Measurements from ENCODE around the gene CCNI2.

CCNI2 gene

GRCh38 chr5:132766020-132766805 lies 19.0 kb downstream of the CCNI2 start:
- DNase-seq, result no peak

GRCh38 chr5:132766806-132767055 lies 19.5 kb downstream of the CCNI2 start:
- DNase-seq, result no peak

DNA sequence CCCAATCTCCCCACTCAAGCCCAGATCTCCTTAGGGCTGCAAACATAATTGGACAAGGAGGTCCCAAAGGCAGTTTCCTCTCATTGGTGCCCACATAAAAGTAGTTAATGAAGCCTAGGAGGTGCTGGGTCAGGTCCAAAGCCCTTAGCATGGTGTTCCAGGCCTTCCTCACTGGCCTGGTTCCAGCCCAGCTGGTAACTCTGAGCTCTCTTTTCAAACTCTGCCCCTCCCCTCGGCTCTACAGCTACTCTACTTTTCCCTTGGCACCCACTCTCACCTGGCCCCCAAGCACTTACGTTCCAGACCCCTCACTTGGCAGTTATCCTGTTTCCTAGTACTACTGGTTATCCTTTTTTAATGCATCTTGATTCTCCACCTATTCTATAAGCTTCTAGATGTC lies 19.9 kb downstream of the CCNI2 start:
- no peak for DNase-seq

DNA sequence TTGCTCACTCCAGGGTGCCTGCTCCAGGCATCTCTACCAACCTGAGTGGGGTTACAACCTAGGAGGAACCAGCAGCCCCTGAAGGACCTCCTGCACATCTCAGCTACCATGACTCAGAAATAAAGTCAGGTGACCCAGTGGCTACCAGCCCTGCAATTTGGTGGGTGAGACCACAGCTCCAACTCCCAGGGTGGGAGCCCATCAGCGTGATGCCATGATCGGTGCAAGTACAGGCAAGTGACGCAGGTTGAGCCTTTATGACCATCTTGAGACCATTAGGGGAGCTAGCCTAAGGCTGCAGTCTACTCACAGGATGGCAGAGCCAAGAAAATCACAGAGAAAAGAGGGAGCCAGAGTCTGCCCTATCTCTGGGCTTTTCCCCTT lies 21.3 kb downstream of the CCNI2 start:
- no peak for DNase-seq

GRCh38 chr5:132770476-132771159 lies 23.4 kb downstream of the CCNI2 start:
- DNase-seq, result no peak

DNA sequence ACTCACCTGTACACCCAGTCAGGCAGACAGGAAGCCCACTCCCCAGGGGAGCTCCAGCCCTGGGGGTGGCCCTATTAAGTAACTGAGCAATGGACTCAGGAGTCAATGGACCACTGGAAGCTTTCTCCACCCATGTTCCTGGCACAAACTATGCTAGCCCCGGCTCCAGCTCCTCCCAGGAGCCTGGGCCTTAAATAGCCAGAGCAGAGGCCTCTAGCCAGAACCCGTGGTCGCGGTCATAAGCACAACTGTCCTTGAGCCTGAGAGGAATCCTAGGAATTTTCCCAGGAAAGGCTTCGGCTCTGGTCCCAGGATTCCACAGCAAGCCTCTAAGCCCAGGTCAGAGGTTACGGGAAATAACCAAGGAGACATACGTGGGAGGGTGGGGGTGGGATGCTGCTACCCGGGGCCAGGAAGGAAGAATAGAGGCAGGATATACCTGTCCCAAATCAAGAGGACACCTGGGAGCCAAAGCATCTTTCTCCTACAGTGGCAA lies 24.3 kb downstream of the CCNI2 start:
- no peak for DNase-seq

DNA sequence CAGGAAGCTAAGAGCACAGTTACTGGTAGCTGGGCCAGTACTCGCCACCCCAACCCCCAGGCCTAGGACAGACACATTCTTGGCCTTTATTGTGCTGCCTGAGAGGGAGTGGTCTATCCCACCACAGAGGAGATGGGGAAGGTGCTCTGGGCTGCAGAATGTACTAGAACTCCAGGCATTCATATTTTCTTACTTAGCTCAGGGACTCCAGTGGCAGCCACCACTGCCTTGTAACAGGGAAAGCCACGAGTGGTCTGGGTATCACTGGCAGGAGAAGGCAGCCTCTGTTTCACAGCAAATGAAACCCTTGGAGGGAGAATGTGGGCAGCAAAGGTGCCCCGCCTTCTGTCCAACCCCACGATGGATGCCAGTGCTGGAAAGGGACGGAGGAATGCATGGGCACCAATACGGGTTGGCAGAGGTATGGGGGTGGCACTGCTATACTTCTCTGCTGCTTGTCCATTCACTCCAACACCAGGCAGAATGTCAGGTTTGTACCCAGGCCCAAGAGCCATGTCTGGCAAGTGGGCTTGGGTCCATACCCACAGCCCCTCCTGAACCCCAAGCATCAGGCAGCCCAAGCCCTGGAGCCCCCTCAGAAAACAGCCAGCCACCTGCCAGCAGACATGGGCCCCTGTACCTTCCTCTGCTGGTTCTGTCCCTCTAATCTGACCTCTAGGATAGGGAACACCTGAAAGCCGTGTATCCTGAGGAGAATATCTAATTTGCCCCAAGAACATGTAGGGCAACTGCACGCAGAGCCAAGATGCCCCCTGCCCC lies 25.3 kb downstream of the CCNI2 start:
- DNase-seq, result no peak

DNA sequence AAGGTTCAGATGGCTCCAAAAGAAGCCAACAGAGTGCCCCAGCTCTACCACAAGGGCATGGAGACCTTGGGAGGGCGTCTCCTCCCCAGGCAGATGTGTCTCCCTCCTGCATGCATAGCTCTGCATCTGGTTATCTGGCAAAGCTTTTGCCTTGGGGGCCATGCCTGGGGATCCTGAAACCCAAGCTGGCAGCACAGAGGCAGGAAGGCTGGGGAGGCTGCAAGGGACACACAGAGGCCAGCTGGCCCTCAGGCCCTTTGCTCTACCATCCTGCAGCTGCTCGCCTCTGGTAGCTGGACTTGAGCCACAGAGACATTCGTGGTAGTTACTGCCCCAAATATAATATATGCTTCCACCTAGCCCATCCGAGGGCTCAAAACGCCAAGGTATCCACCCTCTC lies 25.9 kb downstream of the CCNI2 start:
- no peak for DNase-seq

DNA sequence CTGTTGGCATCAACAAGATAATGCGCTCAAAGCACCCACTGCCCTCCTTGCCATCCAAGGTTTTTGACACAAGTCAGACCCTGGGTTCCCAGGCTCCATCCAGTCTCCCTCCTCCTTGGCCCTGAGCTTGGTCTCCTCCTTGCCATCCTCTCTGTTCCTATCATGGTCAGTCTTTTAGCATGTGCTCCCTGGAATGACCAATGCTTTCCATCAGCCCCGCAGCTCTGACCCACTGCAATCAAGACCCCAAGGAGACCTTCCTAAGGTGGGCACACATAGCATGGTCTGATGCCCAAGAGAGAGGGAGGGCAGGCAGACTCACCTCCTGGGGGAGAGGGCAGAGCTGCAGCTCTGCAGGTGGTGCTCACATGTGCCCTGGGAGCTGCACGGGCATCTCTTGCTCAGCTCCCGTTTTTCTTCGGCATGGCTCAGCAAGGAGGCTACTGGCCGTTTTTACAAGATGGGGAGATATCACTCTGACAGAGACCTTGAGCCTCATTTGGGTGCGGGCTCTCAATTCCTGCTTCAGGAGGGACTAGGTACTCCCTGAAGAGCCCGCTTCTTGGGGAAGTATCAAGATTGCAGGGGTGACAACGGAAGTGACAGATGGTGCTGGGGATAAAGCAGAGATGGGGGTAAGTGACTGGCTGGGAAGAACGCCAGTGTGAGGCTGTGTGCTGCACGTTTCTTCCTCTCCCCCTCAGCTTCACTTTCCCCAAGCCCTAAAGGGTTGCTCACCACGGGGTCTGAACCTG lies 26.6 kb downstream of the CCNI2 start:
- DNase-seq, result no peak

DNA sequence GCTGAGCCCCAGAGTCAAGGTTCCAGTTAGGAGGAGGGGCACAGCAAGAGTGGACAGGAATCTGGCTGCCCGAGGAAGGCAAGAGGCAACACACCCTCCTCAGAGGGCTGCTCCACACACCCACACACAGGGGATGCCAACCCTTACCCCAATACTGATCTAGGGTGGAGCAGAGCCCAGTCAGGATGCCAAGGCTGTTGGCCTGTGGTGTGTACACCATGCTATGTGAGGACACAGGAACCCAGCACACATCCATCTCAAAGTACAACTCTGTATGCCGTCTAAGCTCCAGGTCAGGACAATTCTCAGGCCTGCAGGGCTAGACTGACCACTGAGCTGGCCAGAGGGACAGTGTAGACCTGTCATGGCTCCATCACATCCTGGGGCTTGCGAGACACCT lies 27.2 kb downstream of the CCNI2 start:
- DNase-seq, result no peak

GRCh38 chr5:132774896-132775295 lies 27.7 kb downstream of the CCNI2 start:
- DNase-seq, result no peak

GRCh38 chr5:132775476-132775961 lies 28.3 kb downstream of the CCNI2 start:
- DNase-seq, result no peak

GRCh38 chr5:132776131-132776937 lies 29.1 kb downstream of the CCNI2 start:
- no peak for DNase-seq

DNA sequence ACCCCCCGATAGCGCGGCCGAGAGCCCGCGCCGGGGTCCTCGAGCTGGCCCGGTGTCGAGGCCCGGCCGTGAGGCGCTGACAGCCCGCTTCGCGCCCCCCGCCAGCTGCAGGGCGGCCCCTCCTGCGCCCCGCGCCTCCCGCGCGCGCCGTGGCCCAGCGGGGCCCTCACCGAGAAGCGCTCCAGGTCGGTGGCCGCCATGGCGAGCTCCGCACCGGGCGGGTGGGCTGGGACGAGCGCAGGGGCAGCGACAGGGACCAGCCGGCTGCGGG lies 29.6 kb downstream of the CCNI2 start:
- DNase-seq, result no peak

DNA sequence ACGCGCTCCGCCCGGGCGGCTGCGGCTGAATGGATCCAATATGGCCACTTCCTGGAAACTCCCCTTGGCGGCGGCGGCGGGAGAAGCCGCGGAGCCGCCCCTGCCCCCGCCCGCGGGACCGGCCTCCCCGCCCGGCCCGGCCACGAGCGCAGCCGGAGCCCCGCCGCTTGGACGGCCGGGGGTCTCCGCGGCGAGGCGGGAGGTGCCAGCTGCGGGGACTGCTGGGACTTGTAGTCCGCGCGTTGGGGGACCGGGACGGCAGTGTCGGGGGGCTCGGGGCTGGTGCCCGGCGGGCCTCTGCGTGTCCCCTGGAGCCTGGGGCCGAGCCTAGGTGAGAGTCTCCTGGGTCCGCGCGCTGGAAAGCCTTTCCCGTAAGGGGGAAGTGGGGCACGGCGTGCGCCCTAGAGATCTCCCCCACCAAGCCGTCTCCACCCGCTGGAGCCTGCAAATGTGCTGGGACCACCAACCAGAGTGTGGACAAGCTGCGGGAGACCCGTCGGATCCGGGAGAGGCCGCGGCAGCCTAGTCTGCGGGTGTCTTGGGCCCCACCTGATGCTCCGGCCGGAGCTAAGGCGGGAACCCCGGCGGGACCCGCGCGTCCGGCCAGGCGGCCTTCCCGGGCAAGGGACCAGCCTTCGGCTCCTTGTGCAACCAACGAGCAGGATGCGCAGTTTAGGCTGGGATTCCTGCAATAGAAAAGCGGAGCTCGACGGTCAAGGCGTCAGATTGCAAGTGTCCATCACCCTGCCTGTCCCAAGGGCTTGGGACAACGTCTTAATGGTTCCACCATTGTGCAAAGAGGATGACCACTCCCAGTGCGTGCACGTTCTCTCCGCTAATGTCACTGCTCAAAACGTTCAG lies 30.2 kb downstream of the CCNI2 start, which contains the start of gene SEPTIN8:
Gene SEPTIN8, minus strand, starts transcription at position 31 of the 861 bp plus-strand sequence. CDS start 102 bp downstream, outside the sequence.
- DNase-seq, result no peak

GRCh38 chr5:132778129-132778528 lies 30.9 kb downstream of the CCNI2 start:
- no peak for DNase-seq

DNA sequence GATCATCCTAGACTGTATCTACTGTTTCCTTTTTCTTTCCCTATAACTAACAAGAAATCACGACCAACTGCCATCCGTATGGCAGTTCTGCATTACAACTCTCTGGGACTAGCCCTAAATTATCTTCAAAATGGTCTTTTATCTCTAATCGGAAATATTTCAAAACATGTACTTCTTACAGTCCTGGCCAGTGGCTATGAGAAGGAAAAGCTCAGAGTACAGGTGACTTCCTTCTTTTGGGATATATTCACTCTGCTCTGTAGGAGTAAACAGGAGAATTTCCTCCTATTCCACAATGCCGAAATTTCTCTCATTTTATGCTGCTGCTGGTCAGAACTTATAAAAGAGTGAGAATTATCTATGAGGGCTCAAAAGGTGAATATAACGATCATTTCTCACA lies 31.6 kb downstream of the CCNI2 start:
- DNase-seq, result no peak

DNA sequence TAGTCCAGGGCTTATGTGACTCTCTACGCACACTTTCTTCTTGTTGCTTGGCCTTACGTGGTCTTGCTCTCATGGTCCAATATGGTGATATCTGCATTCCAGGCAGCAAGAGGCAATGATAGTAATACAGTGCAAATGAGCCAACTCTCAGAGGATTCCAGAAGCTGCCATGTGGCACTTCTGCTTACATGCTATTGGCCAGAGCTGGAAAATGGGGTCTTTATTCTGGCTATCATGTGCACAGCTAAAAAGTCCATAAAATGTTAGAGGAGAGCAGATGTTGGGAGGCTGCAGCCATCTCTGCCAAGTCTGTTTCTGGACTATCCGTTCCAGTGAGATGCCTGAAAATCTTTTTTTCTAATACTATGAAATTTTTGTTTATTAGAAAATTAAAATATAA lies 32.7 kb downstream of the CCNI2 start:
- DNase-seq, result no peak

GRCh38 chr5:132780577-132780976 lies 33.4 kb downstream of the CCNI2 start:
- no peak for DNase-seq

GRCh38 chr5:132781029-132781428 lies 33.8 kb downstream of the CCNI2 start:
- no peak for DNase-seq

DNA sequence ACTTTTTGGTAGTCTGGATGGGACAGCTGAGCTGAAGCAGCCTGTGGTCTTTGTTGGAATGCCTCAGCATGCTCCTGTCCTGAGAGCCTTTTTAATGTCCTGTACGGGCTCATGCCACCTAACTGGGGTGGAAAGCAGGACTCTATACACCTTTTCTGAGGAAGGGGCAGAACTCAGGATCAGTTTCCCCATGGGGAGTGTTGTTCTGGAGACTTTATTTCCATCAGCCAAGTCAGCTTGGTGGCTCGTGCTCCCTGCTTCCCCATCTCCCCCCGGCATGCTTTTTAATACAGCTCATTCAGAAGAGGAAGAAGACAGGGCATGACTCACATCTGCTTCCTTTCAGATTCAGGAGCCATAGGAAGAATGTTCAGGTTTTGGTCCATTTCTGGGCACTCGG lies 34.9 kb downstream of the CCNI2 start:
- DNase-seq, result no peak
